ENCODE results near the gene CRADD.

DNA sequence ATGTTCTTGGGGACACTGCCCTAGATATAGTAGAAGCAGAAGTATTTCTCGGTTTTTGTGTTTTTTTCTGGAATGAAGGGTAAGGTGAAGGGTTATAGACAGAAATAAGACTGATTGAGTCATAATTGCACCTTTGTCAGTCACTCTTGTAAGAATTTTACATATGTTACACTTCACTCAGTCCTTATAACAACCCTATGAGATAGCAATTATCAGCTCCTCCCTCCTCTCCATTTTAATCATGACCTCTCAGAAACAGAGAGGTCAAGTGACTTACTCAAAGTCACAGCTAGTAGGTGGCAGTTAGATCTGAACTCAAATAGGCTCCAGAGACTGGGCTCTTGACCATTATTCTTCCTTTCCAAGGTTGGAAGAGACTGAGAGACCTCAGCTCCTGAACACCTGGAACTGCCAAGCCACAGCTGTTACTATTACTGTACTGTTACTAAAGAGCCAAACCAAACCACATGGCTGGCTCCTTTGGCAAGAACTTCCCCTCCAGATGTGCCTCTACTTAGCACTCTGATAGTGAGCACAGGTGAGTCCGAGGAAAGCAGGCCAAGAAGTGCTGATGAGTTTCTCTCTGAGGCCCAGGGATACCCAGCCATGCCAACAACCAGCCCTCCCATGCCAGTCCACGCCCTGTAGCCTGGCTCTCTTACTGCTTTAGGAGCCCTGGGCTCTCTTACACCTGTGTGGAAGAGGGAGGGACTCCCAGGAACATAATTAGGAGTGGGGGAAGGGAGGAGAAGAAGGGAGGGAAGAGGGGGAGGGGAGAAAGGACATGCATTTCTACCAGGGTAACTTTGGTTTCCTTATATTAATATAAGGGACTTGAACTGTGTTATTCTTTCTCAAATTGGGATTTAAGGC lies 121.3 kb downstream of the CRADD start:
- TF ChIP-seq, protein P1, sequence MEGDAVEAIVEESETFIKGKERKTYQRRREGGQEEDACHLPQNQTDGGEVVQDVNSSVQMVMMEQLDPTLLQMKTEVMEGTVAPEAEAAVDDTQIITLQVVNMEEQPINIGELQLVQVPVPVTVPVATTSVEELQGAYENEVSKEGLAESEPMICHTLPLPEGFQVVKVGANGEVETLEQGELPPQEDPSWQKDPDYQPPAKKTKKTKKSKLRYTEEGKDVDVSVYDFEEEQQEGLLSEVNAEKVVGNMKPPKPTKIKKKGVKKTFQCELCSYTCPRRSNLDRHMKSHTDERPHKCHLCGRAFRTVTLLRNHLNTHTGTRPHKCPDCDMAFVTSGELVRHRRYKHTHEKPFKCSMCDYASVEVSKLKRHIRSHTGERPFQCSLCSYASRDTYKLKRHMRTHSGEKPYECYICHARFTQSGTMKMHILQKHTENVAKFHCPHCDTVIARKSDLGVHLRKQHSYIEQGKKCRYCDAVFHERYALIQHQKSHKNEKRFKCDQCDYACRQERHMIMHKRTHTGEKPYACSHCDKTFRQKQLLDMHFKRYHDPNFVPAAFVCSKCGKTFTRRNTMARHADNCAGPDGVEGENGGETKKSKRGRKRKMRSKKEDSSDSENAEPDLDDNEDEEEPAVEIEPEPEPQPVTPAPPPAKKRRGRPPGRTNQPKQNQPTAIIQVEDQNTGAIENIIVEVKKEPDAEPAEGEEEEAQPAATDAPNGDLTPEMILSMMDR (IDR thresholded peaks at IDR 0.05), result no peak
- TF ChIP-seq POLR2A (IDR thresholded peaks at IDR 0.05), result no peak

Measured in suprapubic skin (tissue), 3 donors.